Kidney tubule cell (primary cell): ENCODE measurements around the gene TMIGD1.
A peak's percentile ranks its signal among the peaks of the same experiment; 100 is the strongest.

Source experiments
- DNase-seq: peaks from one replicate; pipeline ENCODE4 v3.0.0-alpha.2; 2018; ENCODE audit warnings: low spot score

TMIGD1 gene

GRCh38 chr17:30332057-30332542, 1.8 kb downstream of the TMIGD1 start:
- DNase-seq = peak; percentile 88

- no peak for DNase-seq
These were observed 7.0 kb downstream of the TMIGD1 start for GRCh38 chr17:30326809-30327208.

- no peak for DNase-seq
These were observed 9.1 kb downstream of the TMIGD1 start for GRCh38 chr17:30324723-30325122.

GRCh38 chr17:30323895-30324319, 9.9 kb downstream of the TMIGD1 start:
- DNase-seq = peak; percentile 78

- DNase-seq = peak; percentile 59
These were observed 10.5 kb downstream of the TMIGD1 start for GRCh38 chr17:30323262-30323894.

GRCh38 chr17:30321314-30321713, 12.5 kb downstream of the TMIGD1 start:
- DNase-seq = no peak

GRCh38 chr17:30318155-30318554, 15.7 kb downstream of the TMIGD1 start:
- no peak for DNase-seq

GRCh38 chr17:30316736-30317135, 17.1 kb downstream of the TMIGD1 start:
- no peak for DNase-seq

- no peak for DNase-seq
These were observed 18.8 kb downstream of the TMIGD1 start for GRCh38 chr17:30315106-30315505.

GRCh38 chr17:30314474-30314873, 19.4 kb downstream of the TMIGD1 start:
- no peak for DNase-seq

- no peak for DNase-seq
These were observed 21.6 kb downstream of the TMIGD1 start for GRCh38 chr17:30312226-30312625.

- no peak for DNase-seq
These were observed 23.3 kb downstream of the TMIGD1 start for GRCh38 chr17:30310562-30310961.

GRCh38 chr17:30309591-30309990, 24.3 kb downstream of the TMIGD1 start:
- no peak for DNase-seq

GRCh38 chr17:30308406-30308805, 25.5 kb downstream of the TMIGD1 start:
- DNase-seq = no peak

GRCh38 chr17:30304778-30305177, 29.1 kb downstream of the TMIGD1 start:
- no peak for DNase-seq

- DNase-seq = no peak
These were observed 31.6 kb downstream of the TMIGD1 start for GRCh38 chr17:30302241-30302640.

GRCh38 chr17:30300818-30301217, 33.0 kb downstream of the TMIGD1 start:
- no peak for DNase-seq

GRCh38 chr17:30299000-30299399, 34.9 kb downstream of the TMIGD1 start:
- DNase-seq = no peak

- DNase-seq = no peak
These were observed 36.1 kb downstream of the TMIGD1 start for GRCh38 chr17:30297715-30298114.

GRCh38 chr17:30296499-30297080, 37.3 kb downstream of the TMIGD1 start:
- DNase-seq = no peak

GRCh38 chr17:30292286-30292858, 41.5 kb downstream of the TMIGD1 start:
- no peak for DNase-seq

GRCh38 chr17:30291543-30292285, 42.1 kb downstream of the TMIGD1 start, which contains the start of gene BLMH:
TSS of gene BLMH (minus strand) at chr17:30291944. CDS start at chr17:30291819, 125 bp downstream.
- DNase-seq = peak; percentile 85
